H9 (cell line): ENCODE measurements around the gene MYRIP. TPM values are rescaled to one million over a fixed set of nuclear protein-coding genes. Genes with fewer than 3 reads are reported as not detected.

ENCODE experiments used
- DNase-seq: peaks from one replicate; pipeline ENCODE4 v3.0.0-alpha.2; 2017
- H2AFZ ChIP-seq: one replicate; pipeline ENCODE4 v1.6.1; 2013; ENCODE audit warnings: mild to moderate bottlenecking, low read length, control low read depth, moderate library complexity
- H2AK5ac ChIP-seq: 2 replicates; pipeline ENCODE4 v1.6.1; 2013; ENCODE audit warnings: low read length, control low read depth, mixed read lengths; ENCODE audit not compliant: insufficient read length
- H2BK120ac ChIP-seq: one replicate; pipeline ENCODE4 v1.6.1; 2013; ENCODE audit warnings: low read depth, mild to moderate bottlenecking, low read length, control low read depth, inconsistent platforms; ENCODE audit not compliant: poor library complexity, severe bottlenecking
- H2BK12ac ChIP-seq: 2 replicates; pipeline ENCODE4 v1.6.1; 2013; ENCODE audit warnings: low read length, control low read depth, mixed read lengths, low read depth; ENCODE audit not compliant: insufficient read length
- H2BK15ac ChIP-seq: 2 replicates; pipeline ENCODE4 v1.6.1; 2013; ENCODE audit warnings: low read depth, low read length, control low read depth
- H2BK20ac ChIP-seq: one replicate; pipeline ENCODE4 v1.6.1; 2013; ENCODE audit warnings: low read depth, mild to moderate bottlenecking, low read length, control low read depth, inconsistent platforms; ENCODE audit not compliant: poor library complexity, severe bottlenecking
- H2BK5ac ChIP-seq: 2 replicates; pipeline ENCODE4 v1.6.1; 2013; ENCODE audit warnings: low read length, control low read depth, mixed read lengths; ENCODE audit not compliant: insufficient read length
- H3K14ac ChIP-seq: 2 replicates; pipeline ENCODE4 v1.6.1; 2013; ENCODE audit warnings: low read length, control low read depth; ENCODE audit not compliant: insufficient read depth
- H3K18ac ChIP-seq: 2 replicates; pipeline ENCODE4 v1.6.1; 2013; ENCODE audit warnings: low read depth, mild to moderate bottlenecking, mixed read lengths, low read length, control low read depth; ENCODE audit not compliant: insufficient read length
- H3K23ac ChIP-seq: 2 replicates; pipeline ENCODE4 v1.6.1; 2013; ENCODE audit warnings: low read length, control low read depth, mixed read lengths, low read depth; ENCODE audit not compliant: insufficient read length
- H3K23me2 ChIP-seq: 2 replicates; pipeline ENCODE4 v1.6.1; 2013; ENCODE audit warnings: low read depth, mild to moderate bottlenecking, mixed read lengths, low read length, control low read depth; ENCODE audit not compliant: insufficient read length, poor library complexity, severe bottlenecking
- H3K27ac ChIP-seq: 2 replicates; pipeline ENCODE4 v1.5.1; 2013; ENCODE audit warnings: low read length, control low read depth, mixed read lengths, low read depth; ENCODE audit not compliant: insufficient read length
- H3K27me3 ChIP-seq: 2 replicates; pipeline ENCODE4 v1.6.1; 2013; ENCODE audit warnings: low read length, control low read depth, inconsistent platforms; ENCODE audit not compliant: insufficient read depth
- H3K4ac ChIP-seq: 2 replicates; pipeline ENCODE4 v1.6.1; 2013; ENCODE audit warnings: low read depth, mild to moderate bottlenecking, control low read depth, inconsistent platforms, low read length, moderate library complexity
- H3K4me1 ChIP-seq: 2 replicates; pipeline ENCODE4 v1.6.1; 2013; ENCODE audit warnings: low read length, control low read depth, inconsistent platforms; ENCODE audit not compliant: insufficient read depth
- H3K4me2 ChIP-seq: 2 replicates; pipeline ENCODE4 v1.6.1; 2013; ENCODE audit warnings: low read length, control low read depth, mixed read lengths; ENCODE audit not compliant: insufficient read length, insufficient read depth
- H3K56ac ChIP-seq: 2 replicates; pipeline ENCODE4 v1.6.1; 2013; ENCODE audit warnings: low read depth, mild to moderate bottlenecking, mixed read lengths, low read length, control low read depth; ENCODE audit not compliant: insufficient read length
- H3K79me1 ChIP-seq: 2 replicates; pipeline ENCODE4 v1.6.1; 2013; ENCODE audit warnings: low read depth, mild to moderate bottlenecking, moderate library complexity, low read length, control low read depth, inconsistent platforms; ENCODE audit not compliant: insufficient read depth, poor library complexity, severe bottlenecking
- H3K79me2 ChIP-seq: 2 replicates; pipeline ENCODE4 v1.6.1; 2013; ENCODE audit warnings: low read length, control low read depth, inconsistent platforms; ENCODE audit not compliant: insufficient read depth
- H3K9ac ChIP-seq: 2 replicates; pipeline ENCODE4 v1.6.1; 2013; ENCODE audit warnings: low read length, control low read depth, mixed read lengths; ENCODE audit not compliant: insufficient read length; ENCODE audit errors: extremely low read depth
- H3K9me3 ChIP-seq: one replicate; pipeline ENCODE4 v1.6.1; 2013; ENCODE audit warnings: low read depth, low read length, inconsistent platforms; ENCODE audit not compliant: control insufficient read depth
- H3T11ph ChIP-seq: one replicate; pipeline ENCODE4 v1.6.1; 2013; ENCODE audit warnings: mild to moderate bottlenecking, low read length, control low read depth, inconsistent platforms
- H4K20me1 ChIP-seq: one replicate; pipeline ENCODE4 v1.6.1; 2013; ENCODE audit not compliant: control insufficient read depth, insufficient read length, insufficient read depth
- H4K5ac ChIP-seq: 2 replicates; pipeline ENCODE4 v1.6.1; 2013; ENCODE audit warnings: low read depth, mild to moderate bottlenecking, mixed read lengths, low read length, control low read depth; ENCODE audit not compliant: insufficient read length
- H4K8ac ChIP-seq: replicated peaks from 2 replicates; pipeline ENCODE4 v1.6.1; 2013; ENCODE audit warnings: low read length, control low read depth, mixed read lengths, low read depth; ENCODE audit not compliant: insufficient read length
- H4K91ac ChIP-seq: 2 replicates; pipeline ENCODE4 v1.6.1; 2013; ENCODE audit warnings: low read depth, mild to moderate bottlenecking, moderate library complexity, mixed read lengths, low read length, control low read depth; ENCODE audit not compliant: insufficient read length
- H3K27ac Mint-ChIP-seq, 3 experiments: 2 replicates in 2 of 3; 3 replicates in 1 of 3; pipeline ENCODE4 v1.8.0; 2020 to 2021; ENCODE audit warnings: mixed read lengths in 3 of 3, mild to moderate bottlenecking in 1 of 3, moderate library complexity in 1 of 3
- H3K27me3 Mint-ChIP-seq: 2 replicates; pipeline ENCODE4 v1.8.0; 2021; ENCODE audit warnings: low read depth, mild to moderate bottlenecking, moderate library complexity, mixed read lengths
- H3K36me3 Mint-ChIP-seq, 3 experiments: 2 replicates in 2 of 3; 3 replicates in 1 of 3; pipeline ENCODE4 v1.8.0; 2020 to 2021; ENCODE audit warnings: low read depth in 3 of 3, mixed read lengths in 3 of 3; ENCODE audit not compliant: insufficient read depth in 1 of 3
- H3K4me1 Mint-ChIP-seq, 2 experiments: 2 replicates each; pipeline ENCODE4 v1.8.0; 2020; ENCODE audit warnings: mixed read lengths in 2 of 2
- H3K4me3 Mint-ChIP-seq, 2 experiments: 2 replicates in 1 of 2; 3 replicates in 1 of 2; pipeline ENCODE4 v1.8.0; 2020 to 2021; ENCODE audit warnings: mild to moderate bottlenecking in 2 of 2, mixed read lengths in 2 of 2, moderate library complexity in 1 of 2
- H3K9me3 Mint-ChIP-seq, 2 experiments: 2 replicates in 1 of 2; 3 replicates in 1 of 2; pipeline ENCODE4 v1.8.0; 2020; ENCODE audit warnings: mild to moderate bottlenecking in 2 of 2, mixed read lengths in 2 of 2, moderate library complexity in 1 of 2
- CTCF ChIP-seq: fragments of 200-600 bp; sonication (generic); conservative IDR thresholded peaks from 3 replicates; pipeline ENCODE4 v1.8.0; 2021; ENCODE audit warnings: antibody characterized with exemption, mild to moderate bottlenecking
- WGBS: extraction: QIAGEN DNeasy Blood & Tissue Kit; methylation state at CpG from one replicate; pipeline ENCODE4 v1.1.7; 2013; ENCODE audit warnings: missing lambda C conversion rate, low lambda C conversion rate, mixed read lengths; ENCODE audit not compliant: insufficient read length; ENCODE audit errors: extremely low coverage; 5-methylcytosine and 5-hydroxymethylcytosine counted together
- total RNA-seq: library from RNA; stranded (reverse); gene quantifications from 2 replicates; pipeline ENCODE4 v1.2.1, GENCODE V29; 2021

MYRIP gene
- total RNA-seq, 1 experiment from 2014 or later: 1.8 TPM

GRCh38 chr3:40179016-40179415 lies 369.6 kb downstream of the MYRIP start:
- H3K56ac ChIP-seq: no peak overlapping the region
- no peak overlapping the region for H4K91ac ChIP-seq
- H2BK120ac ChIP-seq: no peak overlapping the region
- H2BK5ac ChIP-seq: no peak overlapping the region
- no peak overlapping the region for H3K9ac ChIP-seq
- H4K5ac ChIP-seq: no peak overlapping the region
- no peaks in the 10 kb centered on the region for H3K9me3 Mint-ChIP-seq
- H2AFZ ChIP-seq: no peak overlapping the region
- H2BK15ac ChIP-seq: no peak overlapping the region
- no peak overlapping the region for H3K4ac ChIP-seq
- peak; percentile 84 for TF ChIP-seq CTCF
- H2BK20ac ChIP-seq: no peak overlapping the region
- no peak overlapping the region for H3K4me2 ChIP-seq
- H3K27me3 Mint-ChIP-seq: no peaks in the 10 kb centered on the region
- no peak overlapping the region for H3T11ph ChIP-seq
- DNase-seq: peak; percentile 81
- H3K18ac ChIP-seq: no peak overlapping the region
- H3K27me3 ChIP-seq: no peaks in the 10 kb centered on the region
- no peaks in the 10 kb centered on the region for H3K36me3 Mint-ChIP-seq
- no peaks in the 10 kb centered on the region for H3K79me2 ChIP-seq
- H3K27ac Mint-ChIP-seq: no peak overlapping the region
- H3K4me3 Mint-ChIP-seq: no peak overlapping the region
- WGBS: no CpG with 5 or more reads among the region's 3 CpGs
- no peaks in the 10 kb centered on the region for H3K4me1 ChIP-seq
- no peaks in the 10 kb centered on the region for H4K20me1 ChIP-seq
- no peak overlapping the region for H3K27ac ChIP-seq
- no peaks in the 10 kb centered on the region for H3K9me3 ChIP-seq
- no peaks in the 10 kb centered on the region for H3K79me1 ChIP-seq
- H4K8ac ChIP-seq: no peak overlapping the region
- peaks cover 2 to 6% of the 10 kb centered on the region in 2 experiments for H3K4me1 Mint-ChIP-seq
- no peaks in the 10 kb centered on the region for H3K23me2 ChIP-seq
- H2AK5ac ChIP-seq: no peak overlapping the region
- H3K14ac ChIP-seq: no peak overlapping the region
- H2BK12ac ChIP-seq: no peak overlapping the region
- H3K23ac ChIP-seq: no peak overlapping the region
